ENCODE results near the gene WDR18. TPM values are rescaled to one million over a fixed set of nuclear protein-coding genes. Genes with fewer than 3 reads are reported as not detected.

The WDR18 gene
- total RNA-seq, 1 experiment from 2014 or later, result 94.7 TPM

GRCh38 chr19:964761-965694 lies 19.1 kb upstream of the WDR18 start:
- Histone ChIP-seq H3K14ac (ENCODE audit: insufficient read depth, low read length) (no peak overlapping the region), H3K79me1 (ENCODE audit: insufficient read depth, low read depth, low read length, poor library complexity, severe bottlenecking) (no peaks in the 10 kb centered on the region), H4K5ac (ENCODE audit: insufficient read length, low read depth, low read length) (no peak overlapping the region), H3K27me3 (ENCODE audit: insufficient read depth, low read length) (no peaks in the 10 kb centered on the region), H3K23ac (ENCODE audit: insufficient read length, low read depth, low read length) (no peak overlapping the region), H2BK12ac (ENCODE audit: insufficient read length, low read depth, low read length) (no peak overlapping the region), H2AFZ (ENCODE audit: low read length) (no peak overlapping the region), H2BK15ac (ENCODE audit: low read depth, low read length) (no peak overlapping the region), H2AK5ac (ENCODE audit: insufficient read length, low read length) (no peak overlapping the region), H3K27ac (ENCODE audit: insufficient read length, low read depth, low read length) (no peak overlapping the region), H3T11ph (ENCODE audit: low read length) (no peak overlapping the region), H4K91ac (ENCODE audit: insufficient read length, low read depth, low read length) (no peak overlapping the region), H2BK120ac (ENCODE audit: low read depth, low read length, poor library complexity, severe bottlenecking) (no peak overlapping the region), H3K18ac (ENCODE audit: insufficient read length, low read depth, low read length) (no peak overlapping the region), H3K56ac (ENCODE audit: insufficient read length, low read depth, low read length) (no peak overlapping the region), H2BK20ac (ENCODE audit: low read depth, low read length, poor library complexity, severe bottlenecking) (no peak overlapping the region), H3K9ac (ENCODE audit: extremely low read depth, insufficient read length, low read length) (no peak overlapping the region), H4K20me1 (ENCODE audit: control insufficient read depth, insufficient read depth, insufficient read length) (no peaks in the 10 kb centered on the region), H2BK5ac (ENCODE audit: insufficient read length, low read length) (no peak overlapping the region), H3K4me2 (ENCODE audit: insufficient read depth, insufficient read length, low read length) (no peak overlapping the region), H3K9me3 (ENCODE audit: control insufficient read depth, low read depth, low read length) (no peaks in the 10 kb centered on the region), H3K4ac (ENCODE audit: low read depth, low read length) (no peak overlapping the region), H3K23me2 (ENCODE audit: insufficient read length, low read depth, low read length, poor library complexity, severe bottlenecking) (no peaks in the 10 kb centered on the region), H3K4me1 (ENCODE audit: insufficient read depth, low read length) (no peaks in the 10 kb centered on the region), H4K8ac (replicated peaks; ENCODE audit: insufficient read length, low read depth, low read length) (no peak overlapping the region), H3K79me2 (ENCODE audit: insufficient read depth, low read length) (no peaks in the 10 kb centered on the region)
- Mint-ChIP-seq H3K4me1 (peaks cover 0 to 18% of the 10 kb centered on the region in 2 experiments; a peak in 3 of 4 replicates), H3K4me3 (no peak overlapping the region), H3K27me3 (ENCODE audit: low read depth) (no peaks in the 10 kb centered on the region), H3K36me3 (ENCODE audit: insufficient read depth in 1 of 3, low read depth in 3 of 3) (peaks cover 46 to 71% (median 62%) of the 10 kb centered on the region in 3 experiments), H3K9me3 (peaks cover 5 to 12% of the 10 kb centered on the region in 2 experiments; a peak in 4 of 5 replicates), H3K27ac (peak overlapping the region in 1 of 3 experiments; percentile 24; a peak in 1 of 7 replicates)
- DNase-seq, result no peak
- TF ChIP-seq CTCF (conservative IDR thresholded peaks at IDR 0.05), result no peak
- no CpG with 5 or more reads among the region's 19 CpGs for WGBS (ENCODE audit: extremely low coverage, insufficient read length, low lambda C conversion rate)

Measured in H9 (cell line).